ES-I3 (cell line): ENCODE results near the gene SCUBE1.

ENCODE experiments used
- H3K36me3 ChIP-seq: 2 replicates; pipeline ENCODE4 v1.6.1; 2013; ENCODE audit warnings: mild to moderate bottlenecking, low read length, control low read depth, moderate library complexity; ENCODE audit not compliant: insufficient read depth
- H3K4me1 ChIP-seq: 2 replicates; pipeline ENCODE4 v1.6.1; 2013; ENCODE audit warnings: mild to moderate bottlenecking, control low read depth, low read length; ENCODE audit not compliant: insufficient read depth
- H3K9ac ChIP-seq: 2 replicates; pipeline ENCODE4 v1.6.1; 2013; ENCODE audit warnings: low read depth, mild to moderate bottlenecking, low read length, moderate library complexity
- H3K9me3 ChIP-seq: 2 replicates; pipeline ENCODE4 v1.6.1; 2013; ENCODE audit warnings: mild to moderate bottlenecking, low read length, moderate library complexity; ENCODE audit not compliant: control insufficient read depth, insufficient read depth

SCUBE1 gene

GRCh38 chr22:43344520-43344787 is 1.3 kb upstream of the SCUBE1 start:
- H3K36me3 ChIP-seq, result no peaks in the 10 kb centered on the region
- H3K9me3 ChIP-seq, result no peaks in the 10 kb centered on the region
- H3K9ac ChIP-seq, result no peak overlapping the region
- H3K4me1 ChIP-seq, result no peaks in the 10 kb centered on the region; the same call in 1 of the 2 replicates

GRCh38 chr22:43343670-43344519 is 723 bp upstream of the SCUBE1 start:
- Histone ChIP-seq H3K36me3 (no peaks in the 10 kb centered on the region), H3K9me3 (no peaks in the 10 kb centered on the region), H3K9ac (peak overlapping the region; percentile 51; the same call in 1 of the 2 replicates), H3K4me1 (no peaks in the 10 kb centered on the region; the same call in 1 of the 2 replicates)

- Histone ChIP-seq H3K9ac (peak overlapping the region; percentile 34; the same call in 1 of the 2 replicates), H3K36me3 (no peaks in the 10 kb centered on the region)
Observed at GRCh38 chr22:43342347-43343261, 568 bp downstream of the SCUBE1 start.

GRCh38 chr22:43341565-43341964 is 1.6 kb downstream of the SCUBE1 start:
- Histone ChIP-seq H3K4me1 (no peaks in the 10 kb centered on the region; the same call in 1 of the 2 replicates), H3K9me3 (no peaks in the 10 kb centered on the region), H3K36me3 (no peaks in the 10 kb centered on the region), H3K9ac (no peak overlapping the region)

More at GRCh38 chr22:43342347-43343261, 568 bp downstream of the SCUBE1 start:
- Histone ChIP-seq H3K9me3 (no peaks in the 10 kb centered on the region), H3K4me1 (no peaks in the 10 kb centered on the region; the same call in 1 of the 2 replicates)

GRCh38 chr22:43338766-43339345 is 4.3 kb downstream of the SCUBE1 start:
- Histone ChIP-seq H3K4me1 (no peaks in the 10 kb centered on the region), H3K9ac (no peak overlapping the region), H3K9me3 (no peaks in the 10 kb centered on the region), H3K36me3 (no peaks in the 10 kb centered on the region)

GRCh38 chr22:43337946-43338345 is 5.2 kb downstream of the SCUBE1 start:
- Histone ChIP-seq H3K4me1 (no peaks in the 10 kb centered on the region), H3K9ac (no peak overlapping the region), H3K36me3 (no peaks in the 10 kb centered on the region), H3K9me3 (no peaks in the 10 kb centered on the region)

- Histone ChIP-seq H3K4me1 (no peaks in the 10 kb centered on the region), H3K36me3 (no peaks in the 10 kb centered on the region), H3K9me3 (no peaks in the 10 kb centered on the region), H3K9ac (no peak overlapping the region)
Observed at GRCh38 chr22:43337385-43337784, 5.8 kb downstream of the SCUBE1 start.

GRCh38 chr22:43334378-43334777 is 8.8 kb downstream of the SCUBE1 start:
- Histone ChIP-seq H3K4me1 (no peaks in the 10 kb centered on the region), H3K36me3 (no peaks in the 10 kb centered on the region), H3K9me3 (no peaks in the 10 kb centered on the region), H3K9ac (no peak overlapping the region)

GRCh38 chr22:43333978-43334377 is 9.2 kb downstream of the SCUBE1 start:
- H3K4me1 ChIP-seq, result no peaks in the 10 kb centered on the region

GRCh38 chr22:43333156-43333555 is 10.0 kb downstream of the SCUBE1 start:
- Histone ChIP-seq H3K4me1 (no peaks in the 10 kb centered on the region), H3K9ac (no peak overlapping the region), H3K36me3 (no peaks in the 10 kb centered on the region), H3K9me3 (no peaks in the 10 kb centered on the region)

More at GRCh38 chr22:43333978-43334377, 9.2 kb downstream of the SCUBE1 start:
- Histone ChIP-seq H3K9me3 (no peaks in the 10 kb centered on the region), H3K9ac (no peak overlapping the region), H3K36me3 (no peaks in the 10 kb centered on the region)

- Histone ChIP-seq H3K9ac (no peak overlapping the region), H3K9me3 (no peaks in the 10 kb centered on the region), H3K4me1 (no peaks in the 10 kb centered on the region), H3K36me3 (no peaks in the 10 kb centered on the region)
Observed at GRCh38 chr22:43331698-43332097, 11.5 kb downstream of the SCUBE1 start.

GRCh38 chr22:43331069-43331451 is 12.1 kb downstream of the SCUBE1 start:
- no peaks in the 10 kb centered on the region for H3K36me3 ChIP-seq
- H3K4me1 ChIP-seq, result no peaks in the 10 kb centered on the region
- H3K9me3 ChIP-seq, result no peaks in the 10 kb centered on the region
- H3K9ac ChIP-seq, result no peak overlapping the region

- H3K9ac ChIP-seq, result no peak overlapping the region
- H3K9me3 ChIP-seq, result no peaks in the 10 kb centered on the region
- H3K36me3 ChIP-seq, result no peaks in the 10 kb centered on the region
- no peaks in the 10 kb centered on the region for H3K4me1 ChIP-seq
Observed at GRCh38 chr22:43330178-43331068, 12.7 kb downstream of the SCUBE1 start.

- no peaks in the 10 kb centered on the region for H3K9me3 ChIP-seq
- H3K36me3 ChIP-seq, result no peaks in the 10 kb centered on the region
- H3K4me1 ChIP-seq, result no peaks in the 10 kb centered on the region
- H3K9ac ChIP-seq, result no peak overlapping the region
Observed at GRCh38 chr22:43329061-43329460, 14.1 kb downstream of the SCUBE1 start.
